Lung (tissue), 12 donors: ENCODE data around the gene DAPK2. TPM values are rescaled to one million over a fixed set of nuclear protein-coding genes. Genes with fewer than 3 reads are reported as not detected.

Experiments used
- ATAC-seq: fragments of 200-7000 bp; cut with Tn5 transposase; one replicate; pipeline ENCODE4 v1.9.1; 2020; ENCODE audit warnings: moderate number of reproducible peaks; ENCODE audit not compliant: insufficient read depth, low FRiP score
- DNase-seq, 3 donors: peaks; one replicate each; pipeline ENCODE4 v3.0.0-alpha.2; 2013 to 2017
- H3K27ac ChIP-seq, 2 donors: one replicate each; pipeline ENCODE4 v1.5.1; 2013; ENCODE audit warnings: mild to moderate bottlenecking in 2 of 2, moderate library complexity in 2 of 2, control low read depth in 1 of 2, inconsistent platforms in 1 of 2, low read depth in 1 of 2, low read length in 1 of 2
- H3K27me3 ChIP-seq, 3 donors: one replicate each; pipeline ENCODE4 v1.5.1; 2013; ENCODE audit warnings: low read length in 2 of 3; ENCODE audit not compliant: control insufficient read depth in 3 of 3, insufficient read depth in 3 of 3
- H3K36me3 ChIP-seq, 4 donors: one replicate each; pipeline ENCODE4 v1.5.1; 2013; ENCODE audit warnings: low read length in 4 of 4, mild to moderate bottlenecking in 1 of 4, moderate library complexity in 1 of 4; ENCODE audit not compliant: control insufficient read depth in 4 of 4, insufficient read depth in 4 of 4
- H3K4me1 ChIP-seq, 5 donors: one replicate each; pipeline ENCODE4 v1.5.1; 2013; ENCODE audit warnings: low read length in 5 of 5, mild to moderate bottlenecking in 2 of 5, moderate library complexity in 1 of 5; ENCODE audit not compliant: control insufficient read depth in 5 of 5, insufficient read depth in 5 of 5
- H3K4me3 ChIP-seq: one replicate; pipeline ENCODE4 v1.5.1; 2013; ENCODE audit warnings: mild to moderate bottlenecking, control low read depth, moderate library complexity
- H3K9ac ChIP-seq, 2 donors: one replicate each; pipeline ENCODE4 v1.5.1; 2013; ENCODE audit warnings: low read length in 2 of 2, control low read depth in 1 of 2; ENCODE audit not compliant: insufficient read depth in 1 of 2
- H3K9me3 ChIP-seq, 4 donors: one replicate each; pipeline ENCODE4 v1.5.1; 2013; ENCODE audit warnings: low read length in 3 of 4, mild to moderate bottlenecking in 1 of 4, moderate library complexity in 1 of 4; ENCODE audit not compliant: control insufficient read depth in 4 of 4, insufficient read depth in 3 of 4
- WGBS, 2 donors: extraction: QIAGEN DNeasy Blood & Tissue Kit; methylation state at CpG; one replicate each; pipeline ENCODE4 v1.1.7; 2013; 5-methylcytosine and 5-hydroxymethylcytosine counted together
- polyA plus RNA-seq, 2 donors: library from polyadenylated mRNA; stranded (reverse); fragments of 200-250 nt; gene quantifications; one replicate each; pipeline ENCODE4 v1.2.1, GENCODE V29; 2013
- total RNA-seq, 2 donors: library from RNA; depleted of rRNA in 1 of 2; stranded (reverse); fragments of >200 nt in 1 of 2; gene quantifications; one replicate each; pipeline ENCODE4 v1.2.1, GENCODE V29; 2014 to 2021
- TF ChIP-seq, protein P1 (sequence below): IDR thresholded peaks from 2 replicates; pipeline ENCODE4 v1.5.1; 2012; ENCODE audit warnings: mild to moderate bottlenecking; ENCODE audit errors: control extremely low read depth, extremely low read depth
- donor health status: control.
- donor health status: control.
- donor health status: Bipolar disorder and iron deficiency.
- donor health status: healthy.
- donor health status: DM: yes; HTN: yes; CAD: no.

DAPK2 gene
- total and polyA plus RNA-seq, 4 donors = 20.5 to 59.0 (median 49.1) TPM

DNA sequence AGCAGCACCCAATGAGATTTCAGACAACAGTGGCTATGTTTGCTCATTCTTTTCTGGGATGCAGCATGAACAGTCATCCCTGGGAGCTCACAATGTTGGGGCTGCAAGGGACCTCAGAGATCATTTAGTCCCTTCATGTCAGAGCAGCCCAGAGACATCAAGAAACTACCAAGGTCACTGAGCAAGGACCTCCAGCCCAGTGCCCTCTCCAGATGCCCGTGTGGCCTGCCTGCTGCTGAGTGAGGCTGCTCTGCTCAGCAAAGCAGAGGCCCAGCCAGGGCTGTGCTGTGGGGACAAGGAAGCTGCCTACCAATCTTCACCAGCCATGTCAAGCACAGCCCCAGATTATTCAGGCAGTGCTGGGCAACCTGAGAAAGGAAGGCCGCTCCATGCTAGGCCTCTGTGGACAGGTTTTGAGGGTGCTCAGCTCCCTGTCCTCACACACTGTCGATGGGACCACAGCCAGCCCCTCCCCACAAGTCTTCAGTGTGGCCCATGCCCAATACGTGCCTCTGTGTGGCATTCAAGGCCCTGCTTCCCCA is 99.7 kb downstream of the DAPK2 start:
- H3K9ac ChIP-seq = no peak overlapping the region
- H3K27me3 ChIP-seq = no peaks in the 10 kb centered on the region
- DNase-seq (no peak), ATAC-seq (no peak)
- TF ChIP-seq, protein P1, sequence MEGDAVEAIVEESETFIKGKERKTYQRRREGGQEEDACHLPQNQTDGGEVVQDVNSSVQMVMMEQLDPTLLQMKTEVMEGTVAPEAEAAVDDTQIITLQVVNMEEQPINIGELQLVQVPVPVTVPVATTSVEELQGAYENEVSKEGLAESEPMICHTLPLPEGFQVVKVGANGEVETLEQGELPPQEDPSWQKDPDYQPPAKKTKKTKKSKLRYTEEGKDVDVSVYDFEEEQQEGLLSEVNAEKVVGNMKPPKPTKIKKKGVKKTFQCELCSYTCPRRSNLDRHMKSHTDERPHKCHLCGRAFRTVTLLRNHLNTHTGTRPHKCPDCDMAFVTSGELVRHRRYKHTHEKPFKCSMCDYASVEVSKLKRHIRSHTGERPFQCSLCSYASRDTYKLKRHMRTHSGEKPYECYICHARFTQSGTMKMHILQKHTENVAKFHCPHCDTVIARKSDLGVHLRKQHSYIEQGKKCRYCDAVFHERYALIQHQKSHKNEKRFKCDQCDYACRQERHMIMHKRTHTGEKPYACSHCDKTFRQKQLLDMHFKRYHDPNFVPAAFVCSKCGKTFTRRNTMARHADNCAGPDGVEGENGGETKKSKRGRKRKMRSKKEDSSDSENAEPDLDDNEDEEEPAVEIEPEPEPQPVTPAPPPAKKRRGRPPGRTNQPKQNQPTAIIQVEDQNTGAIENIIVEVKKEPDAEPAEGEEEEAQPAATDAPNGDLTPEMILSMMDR = no peak
- H3K4me1 ChIP-seq = peaks cover 0 to 20% (median 10%) of the 10 kb centered on the region in 5 donors
- H3K9me3 ChIP-seq = no peaks in the 10 kb centered on the region
- WGBS, 2 donors = 80 to 90% methylated on average over 4 of the region's 4 CpGs
- H3K36me3 ChIP-seq = no peaks in the 10 kb centered on the region
- peak overlapping the region in 1 of 2 donors; percentile 80 for H3K27ac ChIP-seq
- H3K4me3 ChIP-seq = no peak overlapping the region

DNA sequence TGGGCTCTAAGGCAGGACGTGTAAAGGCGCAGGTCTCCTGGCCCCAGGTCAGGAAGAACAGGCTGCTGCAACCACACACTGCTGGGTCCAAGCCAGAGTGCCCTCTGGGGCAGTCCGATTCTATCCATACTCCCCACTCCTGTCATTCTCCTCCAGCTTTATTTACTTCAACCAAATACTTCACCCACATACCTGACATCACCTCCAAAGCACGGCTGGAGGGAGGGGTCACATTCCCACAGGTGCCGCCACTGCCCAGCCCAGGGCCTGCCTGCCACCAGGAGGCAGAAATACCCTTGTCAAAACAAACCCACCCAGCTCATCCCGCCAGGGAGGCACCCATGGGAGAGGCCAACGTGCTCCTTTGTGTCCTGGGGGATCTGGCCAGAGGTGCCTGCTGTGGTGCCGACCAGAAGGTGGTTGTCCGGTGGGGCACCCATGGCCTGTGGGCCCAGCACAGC is 100.4 kb downstream of the DAPK2 start:
- Histone ChIP-seq H3K27me3 (no peaks in the 10 kb centered on the region), H3K9ac (no peak overlapping the region), H3K27ac (peak overlapping the region in 1 of 2 donors; percentile 81), H3K4me1 (peaks cover 3 to 23% (median 12%) of the 10 kb centered on the region in 5 donors), H3K36me3 (no peaks in the 10 kb centered on the region), H3K9me3 (no peaks in the 10 kb centered on the region), H3K4me3 (no peak overlapping the region)
- DNase-seq = peak; percentile 53 to 72 (median 67)
- WGBS, 2 donors = 70 to 80% methylated on average over 9 of the region's 9 CpGs
- ATAC-seq = peak; percentile 79
- TF ChIP-seq, protein P1 = no peak

- Histone ChIP-seq H3K36me3 (no peaks in the 10 kb centered on the region), H3K4me1 (peaks cover 3 to 20% (median 10%) of the 10 kb centered on the region in 5 donors), H3K9me3 (no peaks in the 10 kb centered on the region), H3K27ac (peak overlapping the region in 1 of 2 donors; percentile 81), H3K9ac (peak overlapping the region in 1 of 2 donors; percentile 23), H3K4me3 (no peak overlapping the region), H3K27me3 (no peaks in the 10 kb centered on the region)
- 47 to 50% methylated on average over 8 of the region's 8 CpGs for WGBS, 2 donors
- TF ChIP-seq, protein P1 = peak; percentile 70
- ATAC-seq (peak; percentile 73), DNase-seq (peak; percentile 79 to 83 (median 80))
Observed at GRCh38 chr15:63945007-63945788, 101.1 kb downstream of the DAPK2 start.
